Cardiac fibroblast (primary cell): ENCODE measurements around the gene LYPD1.
A peak's percentile ranks its signal among the peaks of the same experiment; 100 is the strongest.

Source experiments
- DNase-seq, 2 donors: peaks; one replicate each; pipeline versions ENCODE4 v3.0.0 to v3.0.0-alpha.2; 2010; ENCODE audit warnings: low read depth in 2 of 2
- H3K4me3 ChIP-seq, 2 donors: replicated peaks in 1 of 2; 1 replicate in 1 of 2; 2 replicates in 1 of 2; pipeline ENCODE4 v1.5.1; 2011; ENCODE audit warnings: low read depth in 2 of 2, low read length in 2 of 2, mild to moderate bottlenecking in 2 of 2, moderate library complexity in 1 of 2
- CTCF ChIP-seq: IDR thresholded peaks from one replicate; pipeline ENCODE4 v1.5.1; 2011; ENCODE audit warnings: low read depth, mild to moderate bottlenecking, low read length, inconsistent platforms

Gene LYPD1

GRCh38 chr2:132668189-132668823, 1.7 kb downstream of the LYPD1 start:
- no peak for TF ChIP-seq CTCF
- DNase-seq: no peak
- peak overlapping the region in 1 of 2 donors; percentile 56 for H3K4me3 ChIP-seq

GRCh38 chr2:132667706-132668105, 2.3 kb downstream of the LYPD1 start:
- H3K4me3 ChIP-seq: no peak overlapping the region
- DNase-seq: peak in 1 of 2 donors; percentile 1
- TF ChIP-seq CTCF: no peak

- TF ChIP-seq CTCF: no peak
- no peak for DNase-seq
- H3K4me3 ChIP-seq: no peak overlapping the region
Observed at GRCh38 chr2:132665401-132666140, 4.4 kb downstream of the LYPD1 start.

- H3K4me3 ChIP-seq: no peak overlapping the region
- DNase-seq: no peak
- TF ChIP-seq CTCF: no peak
Observed at GRCh38 chr2:132664096-132664495, 5.9 kb downstream of the LYPD1 start.

GRCh38 chr2:132662732-132663131, 7.3 kb downstream of the LYPD1 start:
- no peak for TF ChIP-seq CTCF
- DNase-seq: no peak

GRCh38 chr2:132659331-132659730, 10.7 kb downstream of the LYPD1 start:
- no peak overlapping the region for H3K4me3 ChIP-seq
- no peak for TF ChIP-seq CTCF
- no peak for DNase-seq

More at GRCh38 chr2:132662732-132663131, 7.3 kb downstream of the LYPD1 start:
- no peak overlapping the region for H3K4me3 ChIP-seq
